H1 (cell line): Measurements from ENCODE around the gene MTFP1. TPM values are rescaled to one million over a fixed set of nuclear protein-coding genes. Genes with fewer than 3 reads are reported as not detected.

Experiments used
- ATF2 ChIP-seq: IDR thresholded peaks from 2 replicates; pipeline ENCODE4 v1.6.1; 2012; ENCODE audit warnings: low read length, inconsistent platforms
- BACH1 ChIP-seq: IDR thresholded peaks from 2 replicates; pipeline ENCODE4 v1.6.1; 2012; ENCODE audit warnings: low read length, improper control_type of control experiment
- CBX8 ChIP-seq: fragments of 300-800, 300-1000 bp; sonication (generic); IDR thresholded peaks from 2 replicates; pipeline ENCODE4 v1.7.1; 2016; ENCODE audit warnings: low read depth, low read length, borderline replicate concordance
- CHD2 ChIP-seq: IDR thresholded peaks from 2 replicates; pipeline ENCODE4 v1.6.1; 2012; ENCODE audit warnings: low read length, improper control_type of control experiment
- CTCF ChIP-seq, 3 experiments: IDR thresholded peaks; 1 replicate in 2 of 3; 2 replicates in 1 of 3; pipeline versions ENCODE4 v1.5.1 to v1.6.1; 2011; ENCODE audit warnings: low read length in 3 of 3, mild to moderate bottlenecking in 3 of 3, inconsistent platforms in 2 of 3, low read depth in 1 of 3, moderate library complexity in 1 of 3; ENCODE audit not compliant: insufficient read depth in 1 of 3; ENCODE audit errors: control extremely low read depth in 1 of 3
- EP300 ChIP-seq, 2 experiments: IDR thresholded peaks; 1 replicate in 1 of 2; 2 replicates in 1 of 2; pipeline ENCODE4 v1.6.1; 2011 to 2012; ENCODE audit warnings: low read depth in 2 of 2, low read length in 2 of 2, mild to moderate bottlenecking in 2 of 2, borderline replicate concordance in 1 of 2, inconsistent platforms in 1 of 2, moderate library complexity in 1 of 2
- GTF2F1 ChIP-seq: IDR thresholded peaks from 2 replicates; pipeline ENCODE4 v1.6.1; 2012; ENCODE audit warnings: low read depth, low read length, improper control_type of control experiment, borderline replicate concordance
- JUND ChIP-seq: IDR thresholded peaks from 2 replicates; pipeline ENCODE4 v1.6.1; 2011; ENCODE audit warnings: mild to moderate bottlenecking, improper control_type of control experiment, low read length
- KDM1A ChIP-seq: fragments of 200-600, 300-600 bp; sonication (generic); IDR thresholded peaks from 2 replicates; pipeline ENCODE4 v1.7.1; 2016; ENCODE audit warnings: mild to moderate bottlenecking, low read length, borderline replicate concordance
- NANOG ChIP-seq: IDR thresholded peaks from 2 replicates; pipeline ENCODE4 v1.6.1; 2011; ENCODE audit warnings: low read length, low read depth, mild to moderate bottlenecking, inconsistent platforms; ENCODE audit not compliant: insufficient read depth, poor library complexity, severe bottlenecking
- POLR2A ChIP-seq, 2 experiments: IDR thresholded peaks; 1 replicate in 1 of 2; 2 replicates in 1 of 2; pipeline ENCODE4 v1.6.1; 2011; ENCODE audit warnings: low read depth in 2 of 2, low read length in 2 of 2, mild to moderate bottlenecking in 2 of 2; ENCODE audit errors: control extremely low read depth in 1 of 2
- RAD21 ChIP-seq, 2 experiments: IDR thresholded peaks in 1 of 2; conservative IDR thresholded peaks in 1 of 2; 2 replicates each; pipeline ENCODE4 v1.6.1; 2011; ENCODE audit warnings: low read depth in 2 of 2, low read length in 2 of 2, improper control_type of control experiment in 1 of 2, inconsistent platforms in 1 of 2, mild to moderate bottlenecking in 1 of 2, moderate library complexity in 1 of 2
- RNF2 ChIP-seq: fragments of 200-900, 300-1000 bp; sonication (generic); IDR thresholded peaks from 2 replicates; pipeline ENCODE4 v1.7.1; 2016; ENCODE audit warnings: borderline replicate concordance, low read depth, mild to moderate bottlenecking, antibody characterized with exemption, low read length; ENCODE audit not compliant: poor library complexity, severe bottlenecking; ENCODE audit errors: missing control alignments
- SIX5 ChIP-seq: IDR thresholded peaks from 2 replicates; pipeline ENCODE4 v1.6.1; 2011; ENCODE audit warnings: mild to moderate bottlenecking, low read depth, low read length
- SRF ChIP-seq: IDR thresholded peaks from 2 replicates; pipeline ENCODE4 v1.6.1; 2011; ENCODE audit warnings: mild to moderate bottlenecking, low read depth, low read length, moderate library complexity
- SUZ12 ChIP-seq: fragments of 200-600 bp; sonication (generic); IDR thresholded peaks from 2 replicates; pipeline ENCODE4 v1.6.1; 2012; ENCODE audit warnings: mild to moderate bottlenecking, inconsistent platforms, low read length, moderate library complexity, mixed read lengths
- TAF1 ChIP-seq: IDR thresholded peaks from 2 replicates; pipeline ENCODE4 v1.6.1; 2011; ENCODE audit warnings: mild to moderate bottlenecking, low read depth, low read length
- TAF7 ChIP-seq: optimal IDR thresholded peaks from 2 replicates; pipeline ENCODE3; 2011; ENCODE audit warnings: low read depth, mild to moderate bottlenecking, inconsistent platforms, low read length, moderate library complexity, borderline replicate concordance
- YY1 ChIP-seq: IDR thresholded peaks from 2 replicates; pipeline ENCODE4 v1.6.1; 2011; ENCODE audit warnings: low read depth, mild to moderate bottlenecking, low read length
- polyA plus RNA-seq, 7 experiments: library from polyadenylated mRNA; depleted of rRNA in 3 of 7; stranded (reverse) in 5 of 7; unstranded in 2 of 7; fragments of >200 nt in 5 of 7; fragments of 200-250 nt in 2 of 7; gene quantifications; 1 replicate in 5 of 7; 2 replicates in 1 of 7; 4 replicates in 1 of 7; pipeline versions ENCODE4 v1.2.1 to v1.2.3, GENCODE V29; 2011 to 2013; ENCODE audit warnings: missing spikeins in 2 of 7, mixed read lengths in 2 of 7
- total RNA-seq: library from RNA; stranded (reverse); fragmentation: NEBNext Ultra II Directional; extraction: Animal tissue kit (Norgen Biotek cat#: 25700); gene quantifications from 2 replicates; pipeline ENCODE4 v1.2.1, GENCODE V29; 2021

The MTFP1 gene
- total and polyA plus RNA-seq, 2 of the 8 experiments (the other 6 are each of a cell fraction or from before 2014, with no cell fraction given): 59.8 to 98.8 TPM

- TF ChIP-seq CTCF (IDR thresholded peaks at IDR 0.05; ENCODE audit: control extremely low read depth in 1 of 3, insufficient read depth in 1 of 3, low read depth in 1 of 3, low read length in 3 of 3): peak; percentile 79 to 85 (median 82)
- no peak for TF ChIP-seq KDM1A
- TF ChIP-seq NANOG: no peak
- no peak for TF ChIP-seq GTF2F1
- TF ChIP-seq TAF7: no peak
- TF ChIP-seq SRF: no peak
- TF ChIP-seq BACH1: no peak
- TF ChIP-seq CHD2: 0 out of 2 replicates have a peak, but pooled peaks have one; percentile 31
- TF ChIP-seq TAF1: 0 out of 2 replicates have a peak, but pooled peaks have one; percentile 28
- TF ChIP-seq ATF2: no peak
- TF ChIP-seq SIX5: no peak
- TF ChIP-seq JUND: peak; percentile 55
- TF ChIP-seq YY1: peak; percentile 85
- no peak for TF ChIP-seq CBX8
- TF ChIP-seq RAD21 (IDR thresholded peaks at IDR 0.05 in 1 of 2, conservative IDR thresholded peaks at IDR 0.05 in 1 of 2; ENCODE audit: low read depth in 2 of 2, low read length in 2 of 2): peak; percentile 83 to 87
- TF ChIP-seq EP300 (IDR thresholded peaks at IDR 0.05; ENCODE audit: borderline replicate concordance in 1 of 2, low read depth in 2 of 2, low read length in 2 of 2): no peak
- TF ChIP-seq SUZ12: no peak
- no peak; a peak in 1 of 3 replicates for TF ChIP-seq POLR2A (IDR thresholded peaks at IDR 0.05; ENCODE audit: control extremely low read depth in 1 of 2, low read depth in 2 of 2, low read length in 2 of 2)
- no peak for TF ChIP-seq RNF2
Measured at GRCh38 chr22:30444632-30445437, 19.3 kb downstream of the MTFP1 start (continued).
